GM21529 (cell line): ENCODE results near the gene RPE.

ENCODE experiments used
- ATAC-seq: cut with Tn5 transposase; IDR thresholded peaks from one replicate; pipeline ENCODE4 v1.9.1; 2021; ENCODE audit not compliant: unreplicated experiment

The RPE gene

GRCh38 chr2:210000464-210001324, 1.7 kb upstream of the RPE start:
- no peak for ATAC-seq

- ATAC-seq: no peak
Measured at GRCh38 chr2:210003359-210003758, 921 bp downstream of the RPE start.

- no peak for ATAC-seq
Measured at GRCh38 chr2:210004881-210005280, 2.4 kb downstream of the RPE start.

- no peak for ATAC-seq
Measured at GRCh38 chr2:210007895-210008294, 5.5 kb downstream of the RPE start.

GRCh38 chr2:210009126-210009525, 6.7 kb downstream of the RPE start:
- no peak for ATAC-seq

- ATAC-seq: no peak
Measured at GRCh38 chr2:210009896-210010295, 7.5 kb downstream of the RPE start.

- ATAC-seq: no peak
Measured at GRCh38 chr2:210020138-210020537, 17.7 kb downstream of the RPE start.

GRCh38 chr2:210022824-210023223, 20.4 kb downstream of the RPE start:
- no peak for ATAC-seq

- no peak for ATAC-seq
Measured at GRCh38 chr2:210027608-210028007, 25.2 kb downstream of the RPE start.

- no peak for ATAC-seq
Measured at GRCh38 chr2:210028178-210028577, 25.7 kb downstream of the RPE start.

GRCh38 chr2:210034087-210034683, 31.7 kb downstream of the RPE start:
- no peak for ATAC-seq

GRCh38 chr2:210035679-210036078, 33.2 kb downstream of the RPE start:
- ATAC-seq: no peak

GRCh38 chr2:210038078-210038477, 35.6 kb downstream of the RPE start:
- ATAC-seq: no peak

GRCh38 chr2:210046851-210047500, 44.5 kb downstream of the RPE start:
- no peak for ATAC-seq

GRCh38 chr2:210049831-210050230, 47.4 kb downstream of the RPE start:
- ATAC-seq: no peak

- no peak for ATAC-seq
Measured at GRCh38 chr2:210050885-210051284, 48.4 kb downstream of the RPE start.

- ATAC-seq: no peak
Measured at GRCh38 chr2:210054696-210055095, 52.3 kb downstream of the RPE start.

GRCh38 chr2:210055825-210056224, 53.4 kb downstream of the RPE start:
- no peak for ATAC-seq

GRCh38 chr2:210063306-210063705, 60.9 kb downstream of the RPE start:
- no peak for ATAC-seq
